RWPE1 (cell line): ENCODE data around the gene CDH13.

Experiments used
- CTCF ChIA-PET: fragments of 350-600 bp; sonication (Branson Sonifier 250); formaldehyde crosslinking; extraction: SDS; loops from one replicate; lab custom pipeline; 2021; lab: Yijun Ruan, JAX
- POLR2A ChIA-PET: fragments of 400-600 bp; formaldehyde crosslinking; extraction: SDS; loops from one replicate; lab custom pipeline; 2020; ENCODE audit warnings: antibody characterized with exemption; ENCODE audit not compliant: low non-redundant PET; lab: Yijun Ruan, JAX
- DNase-seq: peaks from one replicate; pipeline ENCODE4 v3.0.0; 2012; ENCODE audit warnings: low spot score
- H3K27ac ChIP-seq: fragments of 450-650 bp; 2 replicates; pipeline ENCODE4 v1.5.1; 2017
- CTCF ChIP-seq: fragments of 450-650 bp; conservative IDR thresholded peaks from 2 replicates; pipeline ENCODE4 v1.5.1; 2017; ENCODE audit warnings: low read depth, mild to moderate bottlenecking

The CDH13 gene

GRCh38 chr16:83443972-83444371, 817.2 kb downstream of the CDH13 start:
- ChIA-PET CTCF (no interaction called here), POLR2A (no interaction called here)
- H3K27ac ChIP-seq, result no peak overlapping the region
- DNase-seq, result no peak
- no peak for TF ChIP-seq CTCF

- ChIA-PET POLR2A (no interaction called here), CTCF (no interaction called here)
- H3K27ac ChIP-seq, result no peak overlapping the region
- DNase-seq, result no peak
- no peak for TF ChIP-seq CTCF
These were observed 820.8 kb downstream of the CDH13 start for GRCh38 chr16:83447560-83447959.

- TF ChIP-seq CTCF, result no peak
- POLR2A ChIA-PET, result no interaction called here
- no peak for DNase-seq
- no peak overlapping the region for H3K27ac ChIP-seq
- CTCF ChIA-PET, result no interaction called here
These were observed 823.1 kb downstream of the CDH13 start for GRCh38 chr16:83449861-83450260.

- no peak for DNase-seq
- ChIA-PET CTCF (no interaction called here), POLR2A (no interaction called here)
- no peak overlapping the region for H3K27ac ChIP-seq
- TF ChIP-seq CTCF, result no peak
These were observed 827.2 kb downstream of the CDH13 start for GRCh38 chr16:83453977-83454376.

GRCh38 chr16:83455716-83456115, 828.9 kb downstream of the CDH13 start:
- ChIA-PET POLR2A (no interaction called here), CTCF (no interaction called here)
- no peak for DNase-seq
- TF ChIP-seq CTCF, result no peak
- no peak overlapping the region for H3K27ac ChIP-seq

GRCh38 chr16:83456934-83457333, 830.2 kb downstream of the CDH13 start:
- TF ChIP-seq CTCF, result no peak
- ChIA-PET CTCF (interaction anchor here (1.0 kb wide), 1 partner anchor 10 kb away, joined by 3 read pairs; no protein-coding TSS in a partner anchor), POLR2A (no interaction called here)
- DNase-seq, result no peak
- H3K27ac ChIP-seq, result no peak overlapping the region

- no peak overlapping the region for H3K27ac ChIP-seq
- TF ChIP-seq CTCF, result no peak
- no peak for DNase-seq
- POLR2A ChIA-PET, result no interaction called here
- CTCF ChIA-PET, result no interaction called here
These were observed 831.8 kb downstream of the CDH13 start for GRCh38 chr16:83458612-83459011.
